HG03066 (cell line): ENCODE results near the gene CLRN1.

Source experiments
- ATAC-seq: cut with Tn5 transposase; IDR thresholded peaks from one replicate; pipeline ENCODE4 v1.9.1; 2021; ENCODE audit warnings: low read depth; ENCODE audit not compliant: unreplicated experiment

The CLRN1 gene

GRCh38 chr3:150978566-150979148 is 6.1 kb upstream of the CLRN1 start:
- ATAC-seq: no peak

- no peak for ATAC-seq
Observed at GRCh38 chr3:150975992-150976368, 3.5 kb upstream of the CLRN1 start.

GRCh38 chr3:150975086-150975991 is 2.8 kb upstream of the CLRN1 start:
- no peak for ATAC-seq

- no peak for ATAC-seq
Observed at GRCh38 chr3:150970665-150971324, 1.7 kb downstream of the CLRN1 start.

GRCh38 chr3:150968341-150969035 is 4.0 kb downstream of the CLRN1 start:
- ATAC-seq: no peak

GRCh38 chr3:150965436-150965835 is 7.1 kb downstream of the CLRN1 start:
- no peak for ATAC-seq

- ATAC-seq: no peak
Observed at GRCh38 chr3:150961949-150962348, 10.6 kb downstream of the CLRN1 start.

GRCh38 chr3:150960708-150961684 is 11.5 kb downstream of the CLRN1 start:
- ATAC-seq: no peak

- ATAC-seq: no peak
Observed at GRCh38 chr3:150958683-150959082, 13.8 kb downstream of the CLRN1 start.

GRCh38 chr3:150956376-150956775 is 16.2 kb downstream of the CLRN1 start:
- no peak for ATAC-seq

GRCh38 chr3:150951923-150952322 is 20.6 kb downstream of the CLRN1 start:
- ATAC-seq: no peak

- no peak for ATAC-seq
Observed at GRCh38 chr3:150945226-150946032, 27.1 kb downstream of the CLRN1 start.

- no peak for ATAC-seq
Observed at GRCh38 chr3:150942221-150942620, 30.3 kb downstream of the CLRN1 start.

GRCh38 chr3:150936693-150937092 is 35.8 kb downstream of the CLRN1 start:
- ATAC-seq: peak; percentile 50

- no peak for ATAC-seq
Observed at GRCh38 chr3:150933473-150933995, 39.0 kb downstream of the CLRN1 start.

GRCh38 chr3:150931745-150932144 is 40.8 kb downstream of the CLRN1 start:
- no peak for ATAC-seq

- no peak for ATAC-seq
Observed at GRCh38 chr3:150930839-150931238, 41.7 kb downstream of the CLRN1 start.

GRCh38 chr3:150928234-150928633 is 44.3 kb downstream of the CLRN1 start:
- ATAC-seq: no peak

GRCh38 chr3:150926328-150926727 is 46.2 kb downstream of the CLRN1 start:
- no peak for ATAC-seq
